ENCODE data around the gene CCDC186. TPM values are rescaled to one million over a fixed set of nuclear protein-coding genes. Genes with fewer than 3 reads are reported as not detected.

CCDC186 gene
- total RNA-seq, 1 donor from 2014 or later: 22.9 TPM

- Histone ChIP-seq H3K9ac (peak overlapping the region; percentile 4), H3K4me2 (no peak overlapping the region), H3K4me1 (no peaks in the 10 kb centered on the region), H3K9me3 (ENCODE audit: low read depth) (no peaks in the 10 kb centered on the region), H3K27me3 (no peaks in the 10 kb centered on the region), H3K36me3 (peaks cover 5% of the 10 kb centered on the region), H3F3A (ENCODE audit: low read depth) (no peaks in the 10 kb centered on the region), H3K79me2 (ENCODE audit: low read depth) (peaks cover 50% of the 10 kb centered on the region), H3K27ac (no peak overlapping the region), H2AFZ (replicated peaks) (no peak overlapping the region), H3K4me3 (no peak overlapping the region), H4K20me1 (ENCODE audit: low read depth) (no peaks in the 10 kb centered on the region)
- Mint-ChIP-seq H3K9me3 (peaks cover 6% of the 10 kb centered on the region), H3K27ac (no peak overlapping the region), H3K4me1 (peaks cover 5% of the 10 kb centered on the region), H3K4me3 (no peak overlapping the region), H3K36me3 (peaks cover 26% of the 10 kb centered on the region), H3K27me3 (ENCODE audit: insufficient read depth, low read depth) (no peaks in the 10 kb centered on the region)
- TF ChIP-seq CTCF (IDR thresholded peaks at IDR 0.05): no peak
- no peak for TF ChIP-seq EZH2phosphoT487 (IDR thresholded peaks at IDR 0.05)
- no peak for TF ChIP-seq EZH2 (IDR thresholded peaks at IDR 0.05)
- DNase-seq (ENCODE audit: low spot score): no peak
These were observed 10.9 kb downstream of the CCDC186 start for GRCh38 chr10:114163062-114163461.

DNA sequence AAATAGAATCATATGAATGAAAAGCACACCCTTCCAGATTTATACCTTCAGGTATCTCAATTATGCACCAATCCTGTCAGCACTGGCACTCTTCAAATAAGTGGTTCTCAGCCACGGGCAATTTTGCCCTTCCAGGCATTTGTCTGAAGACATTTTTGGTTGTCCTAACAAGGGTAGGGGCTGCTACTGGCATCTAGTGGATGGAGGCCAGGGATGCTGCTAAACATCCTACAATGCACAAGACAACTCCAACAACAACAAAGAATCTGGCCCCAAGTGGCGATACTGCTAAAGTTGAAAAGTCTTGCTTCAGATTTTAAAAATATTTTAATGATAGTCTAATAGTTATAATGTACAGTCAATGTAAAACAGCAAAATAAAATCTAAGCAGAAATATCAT lies 16.1 kb downstream of the CCDC186 start:
- Histone ChIP-seq H3K4me3 (no peak overlapping the region), H3K9me3 (ENCODE audit: low read depth) (no peaks in the 10 kb centered on the region), H3K36me3 (peaks cover 8% of the 10 kb centered on the region), H3K4me1 (no peaks in the 10 kb centered on the region), H2AFZ (replicated peaks) (no peak overlapping the region), H3K27ac (no peak overlapping the region), H3K27me3 (no peaks in the 10 kb centered on the region), H3K4me2 (no peak overlapping the region), H3K79me2 (ENCODE audit: low read depth) (peaks cover 6% of the 10 kb centered on the region), H3K9ac (no peak overlapping the region), H3F3A (ENCODE audit: low read depth) (no peaks in the 10 kb centered on the region), H4K20me1 (ENCODE audit: low read depth) (no peaks in the 10 kb centered on the region)
- Mint-ChIP-seq H3K4me3 (no peak overlapping the region), H3K27ac (no peak overlapping the region), H3K9me3 (no peaks in the 10 kb centered on the region), H3K27me3 (ENCODE audit: insufficient read depth, low read depth) (peaks cover 2% of the 10 kb centered on the region), H3K4me1 (no peaks in the 10 kb centered on the region), H3K36me3 (peaks cover 20% of the 10 kb centered on the region)
- TF ChIP-seq EZH2 (IDR thresholded peaks at IDR 0.05) (no peak), EZH2phosphoT487 (IDR thresholded peaks at IDR 0.05) (no peak), CTCF (IDR thresholded peaks at IDR 0.05) (no peak)
- DNase-seq (ENCODE audit: low spot score): no peak

GRCh38 chr10:114151892-114152291 lies 22.1 kb downstream of the CCDC186 start:
- Histone ChIP-seq H3K9me3 (ENCODE audit: low read depth) (no peaks in the 10 kb centered on the region), H3F3A (ENCODE audit: low read depth) (no peaks in the 10 kb centered on the region), H3K4me3 (no peak overlapping the region), H3K4me2 (no peak overlapping the region), H4K20me1 (ENCODE audit: low read depth) (no peaks in the 10 kb centered on the region), H3K4me1 (no peaks in the 10 kb centered on the region), H3K27me3 (no peaks in the 10 kb centered on the region), H3K9ac (no peak overlapping the region), H2AFZ (replicated peaks) (no peak overlapping the region), H3K36me3 (peaks cover 3% of the 10 kb centered on the region), H3K27ac (no peak overlapping the region), H3K79me2 (ENCODE audit: low read depth) (no peaks in the 10 kb centered on the region)
- no peak overlapping the region for H3K4me3 Mint-ChIP-seq
- H3K27me3 Mint-ChIP-seq (ENCODE audit: insufficient read depth, low read depth): peaks cover 2% of the 10 kb centered on the region
- no peak overlapping the region for H3K27ac Mint-ChIP-seq
- peaks cover 21% of the 10 kb centered on the region for H3K36me3 Mint-ChIP-seq
- H3K4me1 Mint-ChIP-seq: no peaks in the 10 kb centered on the region
- TF ChIP-seq EZH2phosphoT487 (IDR thresholded peaks at IDR 0.05) (no peak), EZH2 (IDR thresholded peaks at IDR 0.05) (no peak), CTCF (IDR thresholded peaks at IDR 0.05) (no peak)
- no peaks in the 10 kb centered on the region for H3K9me3 Mint-ChIP-seq
- no peak for DNase-seq (ENCODE audit: low spot score)
